K562 (cell line): ENCODE data around the gene FGGY. TPM values are rescaled to one million over a fixed set of nuclear protein-coding genes. Genes with fewer than 3 reads are reported as not detected.

ENCODE experiments used
- ATAC-seq: fragments of 200-7000 bp; cut with Tn5 transposase; 3 replicates; pipeline ENCODE4 v1.9.1; 2020; ENCODE audit warnings: moderate library complexity
- BruUV-seq: library from RNA; stranded (reverse); fragments of 400-500 nt; replicated peaks from 2 replicates; lab custom pipeline; 2021; lab: Mats Ljungman, UMichigan
- CTCF ChIA-PET: fragments of 300-600 bp; formaldehyde crosslinking; extraction: SDS; loops from one replicate; lab custom pipeline; 2021; ENCODE audit warnings: low intra/inter-chr PET ratio; lab: Yijun Ruan, JAX
- POLR2A ChIA-PET: fragments of 300-600, 350-650 bp; sonication (Branson Sonifier 250); formaldehyde crosslinking; extraction: SDS; loops from one replicate; lab custom pipeline; 2021; ENCODE audit warnings: antibody characterized with exemption, inconsistent platforms; lab: Yijun Ruan, JAX
- DNase-seq, 4 experiments: peaks; one replicate each; pipeline versions ENCODE4 v3.0.0 to v3.0.0-alpha.2; 2011 to 2018; ENCODE audit warnings: low spot score in 3 of 4, mixed read lengths in 3 of 4; ENCODE audit errors: extremely low read depth in 1 of 4
- FAIRE-seq: peaks from 2 replicates; lab custom pipeline; 2011; peaks lifted over from hg19 to GRCh38; lab: Jason Lieb, UNC
- H2AFZ ChIP-seq: 2 replicates; pipeline ENCODE4 v1.6.0; 2011; ENCODE audit warnings: low read depth, low read length, control low read depth, inconsistent platforms
- H3K27ac ChIP-seq: fragments of 200-600 bp; 3 replicates; pipeline ENCODE4 v1.8.0; 2011; ENCODE audit warnings: low read depth, mild to moderate bottlenecking, control low read depth, inconsistent platforms, low read length, moderate library complexity, mixed read lengths; ENCODE audit errors: extremely low read depth
- H3K27me3 ChIP-seq, 2 experiments: fragments of 300-600 bp in 1 of 2; 2 replicates in 1 of 2; 3 replicates in 1 of 2; pipeline versions ENCODE4 v1.6.0 to v1.8.0; 2011; ENCODE audit warnings: inconsistent platforms in 2 of 2, low read length in 2 of 2, mild to moderate bottlenecking in 1 of 2, mixed read lengths in 1 of 2, moderate library complexity in 1 of 2; ENCODE audit not compliant: control insufficient read depth in 2 of 2, insufficient read depth in 2 of 2
- H3K36me3 ChIP-seq: fragments of 300-600 bp; 3 replicates; pipeline ENCODE4 v1.8.0; 2011; ENCODE audit warnings: mild to moderate bottlenecking, low read length, inconsistent platforms; ENCODE audit not compliant: control insufficient read depth, insufficient read depth
- H3K4me1 ChIP-seq, 2 experiments: fragments of 200-600 bp in 1 of 2; replicated peaks in 1 of 2; 2 replicates in 1 of 2; 3 replicates in 1 of 2; pipeline versions ENCODE4 v1.5.1 to v1.8.0; 2011; ENCODE audit warnings: inconsistent platforms in 2 of 2, low read length in 2 of 2, mild to moderate bottlenecking in 1 of 2, mixed read lengths in 1 of 2, moderate library complexity in 1 of 2; ENCODE audit not compliant: control insufficient read depth in 2 of 2, insufficient read depth in 2 of 2
- H3K4me2 ChIP-seq: 2 replicates; pipeline ENCODE4 v1.6.1; 2011; ENCODE audit warnings: low read length, control low read depth, inconsistent platforms, mixed read lengths; ENCODE audit not compliant: insufficient read depth
- H3K4me3 ChIP-seq: fragments of 200-600 bp; sonication (generic), shearing (Covaris generic); 2 replicates; pipeline ENCODE4 v1.5.1; 2016; ENCODE audit warnings: control low read depth, inconsistent platforms
- H3K79me2 ChIP-seq: fragments of 200-600 bp; 3 replicates; pipeline ENCODE4 v1.8.0; 2011; ENCODE audit warnings: low read length, inconsistent platforms; ENCODE audit not compliant: control insufficient read depth, insufficient read depth
- H3K9ac ChIP-seq, 2 experiments: 2 replicates each; pipeline versions ENCODE4 v1.6.0 to v1.6.1; 2011; ENCODE audit warnings: low read depth in 2 of 2, low read length in 2 of 2, control low read depth in 1 of 2, inconsistent platforms in 1 of 2, mild to moderate bottlenecking in 1 of 2, mixed read lengths in 1 of 2; ENCODE audit not compliant: insufficient read depth in 1 of 2
- H3K9me1 ChIP-seq: one replicate; pipeline ENCODE4 v1.6.0; 2011; ENCODE audit warnings: inconsistent platforms, mild to moderate bottlenecking, low read length, moderate library complexity; ENCODE audit not compliant: control insufficient read depth, insufficient read depth
- H3K9me3 ChIP-seq: replicated peaks from 2 replicates; pipeline ENCODE4 v1.5.1; 2011; ENCODE audit warnings: low read depth, low read length, inconsistent platforms; ENCODE audit not compliant: control insufficient read depth, insufficient read depth
- H4K20me1 ChIP-seq: replicated peaks from 2 replicates; pipeline ENCODE4 v1.6.1; 2011; ENCODE audit warnings: low read length, inconsistent platforms, mixed read lengths; ENCODE audit not compliant: control insufficient read depth, insufficient read depth
- CREB1 ChIP-seq, 2 experiments: sonication (generic) in 1 of 2; formaldehyde crosslinking in 1 of 2; IDR thresholded peaks; 2 replicates each; pipeline versions ENCODE4 v1.6.1 to v1.8.0; 2012 to 2022; ENCODE audit warnings: inconsistent platforms in 1 of 2, mild to moderate bottlenecking in 1 of 2, missing genetic modification reagents in 1 of 2, moderate library complexity in 1 of 2
- HDAC3 ChIP-seq: fragments of 450-650 bp; IDR thresholded peaks from 2 replicates; pipeline ENCODE4 v1.6.1; 2018; ENCODE audit warnings: borderline replicate concordance, mild to moderate bottlenecking, moderate library complexity; ENCODE audit not compliant: partially characterized antibody
- HMG20A ChIP-seq: fragments of 450-650 bp; formaldehyde crosslinking; conservative IDR thresholded peaks from 2 replicates; pipeline ENCODE4 v1.4.0; 2020; ENCODE audit warnings: mild to moderate bottlenecking, mixed read lengths
- HNRNPLL ChIP-seq: fragments of 200-400 bp; formaldehyde crosslinking; IDR thresholded peaks from 2 replicates; pipeline ENCODE4 v1.6.1; 2017; ENCODE audit warnings: low read length, low read depth, mild to moderate bottlenecking; ENCODE audit not compliant: poor library complexity, severe bottlenecking
- KLF6 ChIP-seq: fragments of 250-450 bp; sonication (Bioruptor Pico); IDR thresholded peaks from 2 replicates; pipeline ENCODE4 v1.4.0; 2020; ENCODE audit warnings: mild to moderate bottlenecking, moderate library complexity, borderline replicate concordance
- MYNN ChIP-seq, 2 experiments: sonication (generic); formaldehyde crosslinking in 1 of 2; IDR thresholded peaks; 2 replicates each; pipeline versions ENCODE4 v1.5.0 to v1.6.1; 2016 to 2020; ENCODE audit warnings: antibody characterized with exemption in 1 of 2, missing genetic modification reagents in 1 of 2
- PHF8 ChIP-seq: fragments of 200-600 bp; sonication (generic); IDR thresholded peaks from 2 replicates; pipeline ENCODE4 v1.6.1; 2012; ENCODE audit warnings: mixed run types, mild to moderate bottlenecking, inconsistent platforms, low read length, moderate library complexity, borderline replicate concordance
- POLR2B ChIP-seq: fragments of 450-650 bp; IDR thresholded peaks from 2 replicates; pipeline ENCODE4 v1.6.1; 2018; ENCODE audit warnings: low read depth; ENCODE audit not compliant: partially characterized antibody
- PTBP1 ChIP-seq: fragments of 200-400 bp; formaldehyde crosslinking; IDR thresholded peaks from 2 replicates; pipeline ENCODE4 v1.6.1; 2017; ENCODE audit warnings: low read depth, low read length
- SMARCA4 ChIP-seq: fragments of 450-650 bp; IDR thresholded peaks from 2 replicates; pipeline ENCODE4 v1.6.1; 2016
- SRF ChIP-seq, 2 experiments: fragments of 250-450, 450-650 bp in 1 of 2; sonication (Bioruptor Pico) in 1 of 2; sonication (generic) in 1 of 2; formaldehyde crosslinking; IDR thresholded peaks; 2 replicates each; pipeline versions ENCODE4 v1.5.0 to v1.5.1; 2020 to 2022; ENCODE audit warnings: mild to moderate bottlenecking in 1 of 2, missing genetic modification reagents in 1 of 2
- TAF15 ChIP-seq: fragments of 200-400 bp; formaldehyde crosslinking; IDR thresholded peaks from 2 replicates; pipeline ENCODE4 v1.6.1; 2017; ENCODE audit warnings: mild to moderate bottlenecking, low read depth, low read length, moderate library complexity
- ZKSCAN1 ChIP-seq: fragments of 150-350 bp; IDR thresholded peaks from 2 replicates; pipeline ENCODE4 v1.6.1; 2016; ENCODE audit warnings: low read depth, low read length
- ZNF165 ChIP-seq: fragments of 250-450 bp; sonication (Bioruptor Pico); IDR thresholded peaks from 2 replicates; pipeline ENCODE4 v1.4.0; 2020; ENCODE audit warnings: borderline replicate concordance
- ZNF212 ChIP-seq: fragments of 450-650 bp; formaldehyde crosslinking; IDR thresholded peaks from 2 replicates; pipeline ENCODE4 v1.4.0; 2020; ENCODE audit warnings: mild to moderate bottlenecking
- ZSCAN29 ChIP-seq: fragments of 450-650 bp; IDR thresholded peaks from 2 replicates; pipeline ENCODE4 v1.6.1; 2017
- WGBS: fragments of 100-300 bp; shearing (Covaris generic); methylation state at CpG from one replicate; pipeline ENCODE4 v1.1.6; 2016; ENCODE audit warnings: low coverage, mixed read lengths; ENCODE audit not compliant: insufficient coverage; ENCODE audit errors: missing lambda C conversion rate; 5-methylcytosine and 5-hydroxymethylcytosine counted together
- in situ Hi-C: fragments of 300-500 bp; cut with MboI; formaldehyde crosslinking; loops from 4 replicates; pipeline ENCODE4 v1.15.0; 2018; ENCODE audit warnings: inconsistent platforms, mixed read lengths
- intact Hi-C: fragments of 100-400 bp; cut with micrococcal nuclease; formaldehyde crosslinking; loops from 2 replicates; pipeline ENCODE4 v1.14.2; 2022
- polyA plus RNA-seq, 8 experiments: library from polyadenylated mRNA; depleted of rRNA in 4 of 8; stranded (reverse) in 5 of 8; unstranded in 3 of 8; fragments of >200 nt; fragmentation: Nextera tagmentation in 2 of 8; fragmentation: Illumina TruSeq in 1 of 8; extraction: Ambion mirVana in 2 of 8; extraction: Trizol in 1 of 8; gene quantifications; 2 replicates each; pipeline versions ENCODE4 v1.2.1 to v1.2.3, GENCODE V29; 2011 to 2014; ENCODE audit warnings: inconsistent platforms in 1 of 8, missing spikeins in 1 of 8
- total RNA-seq, 7 experiments: library from RNA; depleted of rRNA in 6 of 7; stranded (reverse); fragments of >200 nt in 6 of 7; fragmentation: Illumina TruSeq in 2 of 7; extraction: Trizol in 2 of 7; gene quantifications; 2 replicates each; pipeline versions ENCODE4 v1.2.1 to v1.2.3, GENCODE V29; 2011 to 2021; ENCODE audit warnings: low replicate concordance in 1 of 7
- TF ChIP-seq, protein P1 (sequence below): fragments of 250-450 bp; sonication (Bioruptor Pico); IDR thresholded peaks from 2 replicates; pipeline ENCODE4 v1.5.0; 2022; ENCODE audit warnings: mild to moderate bottlenecking
- TF ChIP-seq, protein P2 (sequence below): sonication (generic); formaldehyde crosslinking; IDR thresholded peaks from 2 replicates; pipeline ENCODE4 v1.8.0; 2023; ENCODE audit warnings: mild to moderate bottlenecking, missing genetic modification reagents
- TF ChIP-seq, protein P3 (sequence below): sonication (generic); formaldehyde crosslinking; IDR thresholded peaks from 2 replicates; pipeline ENCODE4 v1.8.1; 2023; ENCODE audit warnings: mild to moderate bottlenecking, missing genetic modification reagents, moderate library complexity

FGGY gene
- total and polyA plus RNA-seq, 9 of the 15 experiments (the other 6 are each of a cell fraction or from before 2014, with no cell fraction given): 9.7 to 19.2 (median 12.6) TPM

DNA sequence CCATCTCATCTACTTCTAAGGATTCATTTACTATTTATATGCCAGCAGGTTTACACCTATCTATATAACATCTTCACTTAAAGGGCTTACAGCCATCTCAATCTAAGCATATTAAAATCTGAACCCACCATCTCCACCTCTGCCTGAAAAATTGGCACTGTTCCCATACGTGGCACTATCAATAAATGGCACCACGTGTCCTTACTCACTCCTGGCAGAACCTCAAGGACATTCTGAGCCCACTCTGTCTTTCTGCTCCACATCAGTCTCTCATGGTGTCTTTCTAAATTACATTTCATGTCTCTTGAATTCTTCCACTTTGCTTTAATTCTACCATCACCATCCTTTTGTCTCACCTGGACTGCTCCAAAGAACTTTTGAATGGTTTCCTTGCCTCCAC, 445.6 kb downstream of the FGGY start:
- no peak overlapping the region for H3K4me2 ChIP-seq
- DNase-seq: no peak
- no peak overlapping the region for H3K9ac ChIP-seq
- H2AFZ ChIP-seq: no peak overlapping the region
- no peaks in the 10 kb centered on the region for H3K9me3 ChIP-seq
- H3K4me1 ChIP-seq: no peaks in the 10 kb centered on the region
- H3K79me2 ChIP-seq: no peaks in the 10 kb centered on the region
- no peaks in the 10 kb centered on the region for H3K36me3 ChIP-seq
- no peak overlapping the region for H3K27ac ChIP-seq
- no peaks in the 10 kb centered on the region for H3K27me3 ChIP-seq
- 0% methylated on average over 2 of the region's 2 CpGs for WGBS
- no peak for FAIRE-seq
- in situ Hi-C loops (no loop called here), intact Hi-C loops (no loop called here)
- no peaks in the 10 kb centered on the region for H4K20me1 ChIP-seq
- no peaks in the 10 kb centered on the region for H3K9me1 ChIP-seq
- no peak overlapping the region for H3K4me3 ChIP-seq
- TF ChIP-seq PTBP1 (no peak), ZSCAN29 (no peak), CREB1 (IDR thresholded peaks at IDR 0.05) (no peak), CREB1 (CRISPR knock-in tag; IDR thresholded peaks at IDR 0.05) (no peak), SMARCA4 (no peak), HDAC3 (no peak), HMG20A (CRISPR knock-in tag) (no peak), ZKSCAN1 (no peak), HNRNPLL (no peak), POLR2B (no peak), PHF8 (no peak), ZNF212 (CRISPR knock-in tag) (no peak), SRF (CRISPR knock-in tag; IDR thresholded peaks at IDR 0.05) (no peak), MYNN (IDR thresholded peaks at IDR 0.05) (no peak), MYNN (CRISPR knock-in tag; IDR thresholded peaks at IDR 0.05) (no peak), KLF6 (CRISPR knock-in tag) (no peak), TAF15 (no peak), ZNF165 (CRISPR knock-in tag) (no peak)
- TF ChIP-seq, protein P1, sequence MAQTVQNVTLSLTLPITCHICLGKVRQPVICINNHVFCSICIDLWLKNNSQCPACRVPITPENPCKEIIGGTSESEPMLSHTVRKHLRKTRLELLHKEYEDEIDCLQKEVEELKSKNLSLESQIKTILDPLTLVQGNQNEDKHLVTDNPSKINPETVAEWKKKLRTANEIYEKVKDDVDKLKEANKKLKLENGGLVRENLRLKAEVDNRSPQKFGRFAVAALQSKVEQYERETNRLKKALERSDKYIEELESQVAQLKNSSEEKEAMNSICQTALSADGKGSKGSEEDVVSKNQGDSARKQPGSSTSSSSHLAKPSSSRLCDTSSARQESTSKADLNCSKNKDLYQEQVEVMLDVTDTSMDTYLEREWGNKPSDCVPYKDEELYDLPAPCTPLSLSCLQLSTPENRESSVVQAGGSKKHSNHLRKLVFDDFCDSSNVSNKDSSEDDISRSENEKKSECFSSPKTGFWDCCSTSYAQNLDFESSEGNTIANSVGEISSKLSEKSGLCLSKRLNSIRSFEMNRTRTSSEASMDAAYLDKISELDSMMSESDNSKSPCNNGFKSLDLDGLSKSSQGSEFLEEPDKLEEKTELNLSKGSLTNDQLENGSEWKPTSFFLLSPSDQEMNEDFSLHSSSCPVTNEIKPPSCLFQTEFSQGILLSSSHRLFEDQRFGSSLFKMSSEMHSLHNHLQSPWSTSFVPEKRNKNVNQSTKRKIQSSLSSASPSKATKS (CRISPR knock-in tag): no peak
- TF ChIP-seq, protein P2, sequence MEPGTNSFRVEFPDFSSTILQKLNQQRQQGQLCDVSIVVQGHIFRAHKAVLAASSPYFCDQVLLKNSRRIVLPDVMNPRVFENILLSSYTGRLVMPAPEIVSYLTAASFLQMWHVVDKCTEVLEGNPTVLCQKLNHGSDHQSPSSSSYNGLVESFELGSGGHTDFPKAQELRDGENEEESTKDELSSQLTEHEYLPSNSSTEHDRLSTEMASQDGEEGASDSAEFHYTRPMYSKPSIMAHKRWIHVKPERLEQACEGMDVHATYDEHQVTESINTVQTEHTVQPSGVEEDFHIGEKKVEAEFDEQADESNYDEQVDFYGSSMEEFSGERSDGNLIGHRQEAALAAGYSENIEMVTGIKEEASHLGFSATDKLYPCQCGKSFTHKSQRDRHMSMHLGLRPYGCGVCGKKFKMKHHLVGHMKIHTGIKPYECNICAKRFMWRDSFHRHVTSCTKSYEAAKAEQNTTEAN (CRISPR knock-in tag): no peak
- TF ChIP-seq, protein P3, sequence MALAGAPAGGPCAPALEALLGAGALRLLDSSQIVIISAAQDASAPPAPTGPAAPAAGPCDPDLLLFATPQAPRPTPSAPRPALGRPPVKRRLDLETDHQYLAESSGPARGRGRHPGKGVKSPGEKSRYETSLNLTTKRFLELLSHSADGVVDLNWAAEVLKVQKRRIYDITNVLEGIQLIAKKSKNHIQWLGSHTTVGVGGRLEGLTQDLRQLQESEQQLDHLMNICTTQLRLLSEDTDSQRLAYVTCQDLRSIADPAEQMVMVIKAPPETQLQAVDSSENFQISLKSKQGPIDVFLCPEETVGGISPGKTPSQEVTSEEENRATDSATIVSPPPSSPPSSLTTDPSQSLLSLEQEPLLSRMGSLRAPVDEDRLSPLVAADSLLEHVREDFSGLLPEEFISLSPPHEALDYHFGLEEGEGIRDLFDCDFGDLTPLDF: no peak
- ChIA-PET POLR2A (no interaction called here), CTCF (no interaction called here)
- ATAC-seq: no peak
- BruUV-seq: no TSS peak
